Ramos (cell line): ENCODE results near the gene FAM229A.

Experiments
- in situ Hi-C: fragments of 300-500 bp; cut with MboI; formaldehyde crosslinking; loops from one replicate; pipeline ENCODE4 v1.14.3; 2022; ENCODE audit warnings: low sequenced_read_pairs; ENCODE audit not compliant: unreplicated experiment

FAM229A gene

DNA sequence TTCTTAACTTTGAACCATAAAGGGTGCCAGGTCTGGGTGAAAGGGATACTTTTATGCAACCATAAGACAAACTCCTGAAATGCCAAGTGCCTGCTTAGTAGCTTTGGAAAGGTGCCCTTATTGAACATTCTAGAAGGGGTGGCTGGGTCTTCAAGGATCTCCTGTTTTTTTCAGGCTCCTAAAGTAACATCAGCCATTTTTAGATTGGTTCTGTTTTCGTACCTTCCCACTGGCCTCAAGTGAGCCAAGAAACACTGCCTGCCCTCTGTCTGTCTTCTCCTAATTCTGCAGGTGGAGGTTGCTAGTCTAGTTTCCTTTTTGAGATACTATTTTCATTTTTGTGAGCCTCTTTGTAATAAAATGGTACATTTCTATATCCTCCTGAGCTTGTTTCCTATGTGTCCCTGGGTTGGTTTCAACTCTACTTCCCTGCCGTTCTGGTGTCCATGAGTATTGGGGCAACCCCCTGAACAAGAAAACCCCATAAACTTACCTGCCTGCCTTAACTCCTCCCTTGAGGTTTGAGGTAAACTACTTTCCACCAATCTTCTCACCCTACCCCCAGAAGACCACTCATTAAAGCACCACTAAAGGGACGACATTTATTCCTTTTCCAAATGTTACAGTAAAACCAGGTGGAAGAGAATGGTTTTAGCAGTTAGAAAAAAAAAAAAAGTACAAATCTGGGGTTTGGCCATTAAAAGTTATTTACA, 28.9 kb downstream of the FAM229A start:
- in situ Hi-C loops, result no loop called here

DNA sequence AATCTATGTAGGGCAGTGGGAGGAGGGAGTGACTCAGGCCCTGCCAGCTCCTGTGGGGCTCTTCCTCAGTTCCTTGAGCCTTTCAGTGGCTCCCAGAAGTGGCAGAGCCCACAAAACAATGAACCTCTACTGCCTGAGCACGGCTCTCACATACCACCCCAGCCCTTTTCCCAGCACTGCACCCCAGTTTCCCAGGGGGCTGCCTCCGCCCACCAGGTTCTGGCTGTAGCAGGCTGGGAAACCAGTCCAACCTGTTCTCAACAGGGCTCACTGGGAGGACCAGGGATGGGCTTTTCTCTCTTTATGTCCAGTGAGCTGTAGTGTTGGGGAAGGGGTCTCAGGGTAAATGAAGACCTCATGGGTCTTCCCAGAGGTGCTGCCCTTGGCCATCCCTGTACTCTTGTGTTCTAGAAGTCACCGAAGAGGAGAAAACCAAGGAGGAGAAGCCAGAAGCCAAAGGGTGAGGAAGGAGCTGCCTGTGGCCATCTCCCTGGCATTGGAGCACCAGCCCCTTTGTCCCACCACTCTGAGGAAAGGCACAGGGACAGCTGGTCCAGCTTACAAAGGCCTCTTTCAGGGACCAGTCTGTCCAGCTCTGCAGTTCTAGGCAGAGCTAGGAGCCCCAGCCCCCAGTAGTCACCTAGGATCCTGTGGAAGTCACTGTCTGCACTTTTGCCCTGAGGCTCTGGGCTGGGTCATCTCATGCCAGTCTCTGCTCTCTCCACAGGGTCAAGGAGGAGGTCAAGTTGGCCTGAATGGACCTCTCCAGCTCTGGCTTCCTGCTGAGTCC, 29.8 kb downstream of the FAM229A start:
- in situ Hi-C loops, result no loop called here

DNA sequence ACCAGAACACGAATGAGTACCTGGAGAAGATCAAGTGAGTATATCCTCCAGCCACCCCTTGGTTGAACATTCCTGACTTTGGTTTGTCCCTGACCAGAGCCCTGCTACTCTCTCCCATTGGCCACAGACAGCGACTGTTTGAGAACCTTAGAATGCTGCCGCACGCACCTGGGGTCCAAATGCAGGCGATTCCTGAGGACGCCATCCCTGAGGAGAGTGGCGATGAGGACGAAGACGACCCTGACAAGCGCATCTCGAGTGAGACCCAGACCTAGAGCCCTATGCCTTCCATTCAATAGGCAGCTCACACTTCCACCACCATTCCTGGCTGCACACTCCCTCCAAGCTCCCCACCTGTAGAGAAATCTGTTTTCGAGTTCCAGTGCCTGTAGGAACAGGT, 30.7 kb downstream of the FAM229A start:
- in situ Hi-C loops, result no loop called here

DNA sequence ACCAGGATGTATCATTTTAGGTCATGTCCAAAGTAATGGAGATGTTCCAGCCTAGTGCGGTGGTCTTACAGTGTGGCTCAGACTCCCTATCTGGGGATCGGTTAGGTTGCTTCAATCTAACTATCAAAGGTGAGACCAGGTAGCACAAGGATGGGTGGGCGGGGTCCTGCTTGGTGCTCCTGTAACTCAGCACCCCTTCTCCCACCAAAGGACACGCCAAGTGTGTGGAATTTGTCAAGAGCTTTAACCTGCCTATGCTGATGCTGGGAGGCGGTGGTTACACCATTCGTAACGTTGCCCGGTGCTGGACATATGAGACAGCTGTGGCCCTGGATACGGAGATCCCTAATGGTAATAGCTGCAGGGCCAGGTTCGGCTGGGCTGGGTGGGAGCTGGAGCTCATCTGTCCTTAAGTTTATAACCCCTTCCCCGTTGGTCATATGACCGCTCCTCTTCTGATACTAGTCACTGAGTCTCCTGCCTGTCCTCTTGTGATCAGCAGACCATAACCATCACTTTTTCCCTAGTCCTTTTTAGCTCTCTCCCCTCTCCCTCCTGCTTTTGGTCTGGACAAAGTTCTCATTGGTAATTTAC, 31.6 kb downstream of the FAM229A start:
- in situ Hi-C loops, result no loop called here

DNA sequence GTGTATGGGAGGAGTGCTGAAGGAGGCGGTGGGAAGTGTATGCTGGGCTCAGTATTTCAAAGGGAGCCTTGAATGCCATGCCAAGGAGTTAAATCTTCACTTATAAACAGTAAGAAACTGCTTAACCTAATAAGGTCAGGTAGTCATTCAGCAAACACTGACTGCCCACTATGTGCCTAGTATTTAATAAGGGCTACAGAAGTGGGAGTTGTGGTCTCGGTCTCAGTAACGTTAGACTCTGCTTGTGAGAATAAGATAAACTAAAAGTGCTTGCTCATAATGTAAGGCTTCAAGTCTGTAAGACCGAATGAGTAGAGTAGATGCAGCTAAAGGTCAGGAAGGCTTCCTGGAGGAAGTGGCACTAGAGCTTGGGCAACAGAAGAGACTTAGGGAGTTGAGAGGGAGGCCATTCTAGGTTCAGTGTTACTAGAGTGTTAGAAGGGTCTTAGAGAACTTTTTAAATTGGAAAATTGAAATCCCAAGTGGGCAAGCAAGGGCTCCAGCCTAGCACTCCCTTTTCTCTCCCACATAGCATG, 32.3 kb downstream of the FAM229A start:
- in situ Hi-C loops, result loop anchor here (10.0 kb wide), 1 partner anchor 115 kb away; no protein-coding TSS in a partner anchor

DNA sequence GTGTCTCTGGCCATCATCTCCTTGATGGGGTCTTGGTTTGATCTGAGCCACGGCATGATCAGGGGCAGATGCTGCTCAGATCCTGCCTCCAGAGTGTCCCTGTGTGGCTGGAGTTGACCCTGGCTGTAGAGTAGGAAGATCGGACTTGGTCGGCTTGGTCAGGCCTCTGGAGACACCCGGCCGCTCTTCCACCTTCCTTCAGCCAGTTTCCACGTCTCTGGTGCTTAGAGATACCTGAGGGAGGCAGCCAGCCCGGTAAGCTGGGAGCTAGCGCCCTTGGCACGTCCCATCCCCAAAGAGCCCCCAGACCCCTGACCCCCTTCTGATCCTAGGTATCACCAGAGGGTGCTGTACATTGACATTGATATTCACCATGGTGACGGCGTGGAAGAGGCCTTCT, 35.1 kb downstream of the FAM229A start:
- in situ Hi-C loops, result loop anchor here (10.0 kb wide), 1 partner anchor 112 kb away; no protein-coding TSS in a partner anchor

DNA sequence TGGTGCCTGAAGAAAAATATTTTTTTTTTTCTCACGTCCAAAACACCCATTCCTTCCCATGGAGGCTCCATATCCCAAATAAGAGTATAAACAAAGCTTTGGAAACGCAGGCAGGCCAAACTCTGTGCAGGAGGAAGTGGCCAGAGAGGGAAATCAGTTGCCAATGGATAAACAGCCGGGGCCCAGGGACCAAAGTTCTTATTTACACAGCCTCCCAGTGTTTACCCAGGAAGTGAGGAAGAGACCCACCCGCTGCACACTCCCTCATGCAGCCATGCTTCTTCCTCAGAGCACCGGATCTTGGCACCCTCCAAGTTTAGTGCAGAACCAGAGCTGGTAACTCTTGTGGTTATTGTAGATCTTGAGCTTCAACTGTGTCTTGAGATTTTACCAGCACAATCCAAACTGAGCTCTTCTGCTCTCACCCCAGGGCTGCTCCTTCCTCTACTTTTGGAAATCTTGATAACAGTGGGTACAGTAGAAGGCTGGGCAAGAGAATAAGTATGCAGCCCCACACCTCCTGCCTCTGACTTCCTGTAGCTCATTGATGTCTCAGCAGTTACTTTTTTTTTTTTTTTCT, 40.5 kb downstream of the FAM229A start:
- in situ Hi-C loops, result loop anchor here (10.0 kb wide), 1 partner anchor 107 kb away; no protein-coding TSS in a partner anchor

DNA sequence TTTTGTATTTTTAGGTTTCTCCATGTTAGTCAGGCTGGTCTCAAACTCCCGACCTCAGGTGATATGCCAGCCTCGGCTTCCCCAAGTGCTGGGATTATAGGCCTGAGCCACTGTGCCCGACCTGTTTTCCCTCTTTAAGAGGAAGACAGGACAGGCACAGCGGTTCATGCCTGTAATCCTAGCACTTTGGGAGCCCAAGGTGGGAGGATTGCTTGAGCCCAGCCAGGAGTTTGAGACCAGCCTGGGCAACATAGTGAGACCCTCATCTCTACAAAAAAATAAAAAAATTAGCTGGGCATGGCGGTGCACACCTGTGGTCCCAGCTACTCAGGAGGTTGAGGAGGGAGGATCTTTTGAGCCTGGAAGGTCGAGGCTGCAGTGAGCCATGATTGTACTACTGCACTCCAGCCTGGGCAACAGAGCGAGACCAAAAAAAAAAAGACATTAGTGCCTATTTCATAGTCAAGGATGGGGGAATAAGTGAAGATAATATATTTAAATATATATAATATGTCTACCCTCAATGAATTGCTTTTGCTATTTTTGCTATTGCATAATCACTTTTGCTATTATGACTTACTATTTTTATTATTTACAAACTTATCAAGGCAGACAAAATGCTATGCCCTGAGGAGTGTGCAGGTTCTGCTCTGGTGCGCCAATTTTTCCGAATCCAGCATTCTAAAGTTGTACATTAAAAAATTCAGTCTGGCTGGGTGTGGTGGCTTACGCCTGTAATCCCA, 44.0 kb downstream of the FAM229A start:
- in situ Hi-C loops, result no loop called here

DNA sequence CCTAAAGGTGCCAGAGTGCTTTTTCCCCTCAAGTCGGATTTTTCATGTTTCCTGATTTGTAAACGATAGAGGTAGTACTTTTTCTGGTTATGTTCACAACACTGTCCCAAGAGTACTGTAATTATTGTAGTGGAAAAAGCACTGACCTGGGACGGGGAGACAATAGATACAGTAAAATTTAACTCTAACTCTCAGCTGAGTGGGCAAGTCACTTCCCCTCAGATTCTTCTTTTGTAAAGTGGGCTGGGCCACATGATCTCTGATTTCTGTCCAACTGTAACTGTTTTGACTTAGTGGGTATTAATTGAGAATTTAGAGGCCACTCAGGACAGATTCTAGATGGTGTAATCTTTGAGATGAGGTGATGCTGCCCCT, 45.4 kb downstream of the FAM229A start:
- in situ Hi-C loops, result no loop called here

DNA sequence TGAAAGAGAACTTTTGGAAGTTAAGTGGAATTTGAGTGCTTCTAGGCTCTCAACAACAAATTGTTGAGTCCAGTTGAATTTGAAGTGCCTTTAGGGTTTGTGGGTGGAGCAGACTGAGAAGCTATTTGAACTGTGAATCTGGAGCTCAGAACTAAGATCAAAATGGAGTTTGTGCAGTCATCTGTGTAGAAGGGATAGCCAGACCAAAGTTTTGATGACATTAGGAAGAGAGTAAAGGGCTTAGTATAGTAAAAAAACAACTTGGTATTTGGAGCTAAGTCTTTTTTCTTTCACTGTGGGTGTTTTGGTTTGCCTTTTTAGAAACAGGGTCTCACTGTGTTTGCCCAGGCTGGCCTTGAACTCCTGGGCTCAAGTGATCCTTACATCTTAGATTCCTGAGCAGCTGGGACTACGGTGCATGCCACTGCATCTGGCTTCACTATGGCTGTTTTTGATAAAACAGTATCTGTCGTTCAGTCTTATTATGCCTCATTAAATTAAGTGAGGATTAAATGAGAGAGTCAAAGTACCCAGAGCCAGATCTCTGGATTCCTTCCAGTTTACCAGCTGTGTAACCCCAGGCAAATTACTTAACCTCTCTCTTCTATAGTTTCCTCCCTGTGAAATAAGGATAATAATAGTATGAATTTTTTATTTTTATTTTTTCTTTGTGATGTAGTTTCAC, 50.4 kb downstream of the FAM229A start:
- in situ Hi-C loops, result no loop called here
